Superior temporal gyrus (tissue), 1 donor: Measurements from ENCODE around the gene ACMSD.
"Not testable (repeated sequence)": the region's sequence is repeated elsewhere in the genome, so short reads cannot be mapped to it uniquely, and the experiment has no call there.

Experiments used
- DNase-seq: peaks from one replicate; pipeline ENCODE4 v3.0.0-alpha.2; 2016; ENCODE audit errors: extremely low spot score

Gene ACMSD

GRCh38 chr2:134838143-134838620 is at the start of gene ACMSD:
ACMSD (plus strand) TSS chr2:134838616; CDS start chr2:134838683, 67 bp downstream.
- DNase-seq = no peak

- DNase-seq = no peak
Observed at GRCh38 chr2:134790487-134790886, 47.9 kb upstream of the ACMSD start.

GRCh38 chr2:134791616-134792015 is 46.8 kb upstream of the ACMSD start:
- DNase-seq = no peak

- no peak for DNase-seq
Observed at GRCh38 chr2:134792186-134792585, 46.2 kb upstream of the ACMSD start.

- DNase-seq = no peak
Observed at GRCh38 chr2:134795765-134796164, 42.7 kb upstream of the ACMSD start.

GRCh38 chr2:134796373-134796772 is 42.0 kb upstream of the ACMSD start:
- no peak for DNase-seq

- no peak for DNase-seq
Observed at GRCh38 chr2:134799936-134800335, 38.5 kb upstream of the ACMSD start.

GRCh38 chr2:134800341-134800740 is 38.1 kb upstream of the ACMSD start:
- DNase-seq = no peak

GRCh38 chr2:134803609-134804405 is 34.6 kb upstream of the ACMSD start:
- DNase-seq = not testable (repeated sequence)

GRCh38 chr2:134815741-134816140 is 22.7 kb upstream of the ACMSD start:
- no peak for DNase-seq

- DNase-seq = no peak
Observed at GRCh38 chr2:134818321-134818720, 20.1 kb upstream of the ACMSD start.

GRCh38 chr2:134819334-134819733 is 19.1 kb upstream of the ACMSD start:
- no peak for DNase-seq

GRCh38 chr2:134823431-134823830 is 15.0 kb upstream of the ACMSD start:
- no peak for DNase-seq

- DNase-seq = no peak
Observed at GRCh38 chr2:134823832-134824231, 14.6 kb upstream of the ACMSD start.

GRCh38 chr2:134825716-134826115 is 12.7 kb upstream of the ACMSD start:
- not testable (repeated sequence) for DNase-seq

- no peak for DNase-seq
Observed at GRCh38 chr2:134835471-134835870, 2.9 kb upstream of the ACMSD start.

GRCh38 chr2:134836986-134837385 is 1.4 kb upstream of the ACMSD start:
- no peak for DNase-seq

GRCh38 chr2:134839649-134840048 is 1.2 kb downstream of the ACMSD start:
- no peak for DNase-seq

- DNase-seq = no peak
Observed at GRCh38 chr2:134842930-134843490, 4.6 kb downstream of the ACMSD start.

GRCh38 chr2:134843968-134844367 is 5.6 kb downstream of the ACMSD start:
- no peak for DNase-seq

- no peak for DNase-seq
Observed at GRCh38 chr2:134845028-134845427, 6.6 kb downstream of the ACMSD start.

- no peak for DNase-seq
Observed at GRCh38 chr2:134845719-134846118, 7.3 kb downstream of the ACMSD start.

GRCh38 chr2:134846213-134846612 is 7.8 kb downstream of the ACMSD start:
- no peak for DNase-seq
